H1 (cell line): ENCODE results near the gene CFAP54. TPM values are rescaled to one million over a fixed set of nuclear protein-coding genes. Genes with fewer than 3 reads are reported as not detected.

Experiments used
- CTCF ChIA-PET: fragments of 300-600 bp; sonication (Branson Sonifier 250); formaldehyde crosslinking; loops from one replicate; lab custom pipeline; 2021; ENCODE audit not compliant: partially characterized antibody; lab: Charles Lee
- POLR2A ChIA-PET: fragments of 300-600 bp; sonication (Branson Sonifier 250); formaldehyde crosslinking; loops from one replicate; lab custom pipeline; 2021; ENCODE audit warnings: inconsistent platforms; ENCODE audit not compliant: partially characterized antibody; lab: Charles Lee
- DNase-seq, 2 experiments: peaks; one replicate each; pipeline versions ENCODE4 v3.0.0 to v3.0.0-alpha.2; 2010 to 2022; ENCODE audit warnings: low spot score in 2 of 2, low read depth in 1 of 2, mixed read lengths in 1 of 2
- FAIRE-seq: peaks from 2 replicates; lab custom pipeline; 2011; peaks lifted over from hg19 to GRCh38; lab: Jason Lieb, UNC
- H2AFZ ChIP-seq: 2 replicates; pipeline ENCODE4 v1.8.1; 2012; ENCODE audit warnings: low read length, inconsistent platforms
- H2AK5ac ChIP-seq: 2 replicates; pipeline ENCODE4 v1.6.1; 2013; ENCODE audit warnings: low read depth, low read length
- H2BK120ac ChIP-seq: replicated peaks from 2 replicates; pipeline ENCODE3; 2013; ENCODE audit warnings: low read depth, low read length, inconsistent platforms
- H2BK12ac ChIP-seq: 2 replicates; pipeline ENCODE4 v1.6.1; 2013; ENCODE audit warnings: low read depth, low read length
- H2BK15ac ChIP-seq: 2 replicates; pipeline ENCODE4 v1.6.1; 2013; ENCODE audit warnings: low read length
- H2BK20ac ChIP-seq: 2 replicates; pipeline ENCODE4 v1.6.1; 2013; ENCODE audit warnings: low read length
- H2BK5ac ChIP-seq: 2 replicates; pipeline ENCODE4 v1.6.1; 2013; ENCODE audit warnings: low read depth, low read length
- H3K14ac ChIP-seq: 2 replicates; pipeline ENCODE4 v1.6.1; 2013; ENCODE audit warnings: inconsistent platforms; ENCODE audit not compliant: insufficient read length
- H3K18ac ChIP-seq: 2 replicates; pipeline ENCODE4 v1.6.1; 2013; ENCODE audit warnings: low read length; ENCODE audit errors: extremely low read depth
- H3K23ac ChIP-seq: 2 replicates; pipeline ENCODE4 v1.6.1; 2013; ENCODE audit warnings: inconsistent platforms; ENCODE audit not compliant: insufficient read length
- H3K23me2 ChIP-seq: 2 replicates; pipeline ENCODE4 v1.6.1; 2013; ENCODE audit warnings: low read depth, low read length
- H3K27ac ChIP-seq: 2 replicates; pipeline ENCODE4 v1.6.1; 2011; ENCODE audit warnings: low read depth, low read length, inconsistent platforms
- H3K27me3 ChIP-seq, 4 experiments: replicated peaks in 1 of 4; 1 replicate in 1 of 4; 2 replicates in 3 of 4; pipeline versions ENCODE4 v1.6.1 to v1.8.1; 2011 to 2013; ENCODE audit warnings: low read length in 3 of 4, mild to moderate bottlenecking in 3 of 4, inconsistent platforms in 2 of 4, mixed read lengths in 2 of 4, moderate library complexity in 1 of 4; ENCODE audit not compliant: control insufficient read depth in 3 of 4, insufficient read depth in 3 of 4; ENCODE audit errors: extremely low read depth in 1 of 4
- H3K36me3 ChIP-seq, 4 experiments: 2 replicates each; pipeline versions ENCODE4 v1.6.1 to v1.8.1; 2011 to 2013; ENCODE audit warnings: mild to moderate bottlenecking in 4 of 4, low read length in 3 of 4, moderate library complexity in 2 of 4, control low read depth in 1 of 4, inconsistent platforms in 1 of 4; ENCODE audit not compliant: insufficient read depth in 4 of 4, control insufficient read depth in 2 of 4
- H3K4ac ChIP-seq: replicated peaks from 2 replicates; pipeline ENCODE3; 2013; ENCODE audit warnings: low read length, low read depth, mixed read lengths, inconsistent platforms; ENCODE audit not compliant: insufficient read length
- H3K4me1 ChIP-seq, 4 experiments: replicated peaks in 1 of 4; 1 replicate in 1 of 4; 2 replicates in 3 of 4; pipeline versions ENCODE4 v1.6.1 to v1.8.1; 2011 to 2013; ENCODE audit warnings: low read length in 3 of 4, inconsistent platforms in 2 of 4, mixed read lengths in 1 of 4; ENCODE audit not compliant: insufficient read depth in 4 of 4, control insufficient read depth in 3 of 4
- H3K4me2 ChIP-seq, 2 experiments: 2 replicates each; pipeline versions ENCODE4 v1.6.1 to v1.8.1; 2011 to 2013; ENCODE audit warnings: low read depth in 2 of 2, low read length in 2 of 2, control low read depth in 1 of 2, inconsistent platforms in 1 of 2, mild to moderate bottlenecking in 1 of 2; ENCODE audit not compliant: insufficient read depth in 1 of 2
- H3K4me3 ChIP-seq, 4 experiments: fragments of 200-600, 300-600 bp in 1 of 4; sonication (generic), shearing (Covaris generic), sonication (Bioruptor Twin) in 1 of 4; 2 replicates each; pipeline versions ENCODE4 v1.5.1 to v1.8.1; 2011 to 2016; ENCODE audit warnings: low read length in 4 of 4, low read depth in 3 of 4, control low read depth in 2 of 4, inconsistent platforms in 2 of 4, mild to moderate bottlenecking in 2 of 4, mixed read lengths in 1 of 4, moderate library complexity in 1 of 4; ENCODE audit not compliant: insufficient read depth in 2 of 4; ENCODE audit errors: extremely low read depth in 1 of 4
- H3K56ac ChIP-seq: replicated peaks from 2 replicates; pipeline ENCODE3; 2013; ENCODE audit warnings: low read depth, mild to moderate bottlenecking, mixed read lengths, low read length, inconsistent platforms; ENCODE audit not compliant: insufficient read length
- H3K79me1 ChIP-seq: 2 replicates; pipeline ENCODE4 v1.6.1; 2013; ENCODE audit warnings: low read depth, low read length, control low read depth
- H3K79me2 ChIP-seq, 2 experiments: 2 replicates each; pipeline versions ENCODE4 v1.6.1 to v1.8.1; 2012 to 2013; ENCODE audit warnings: low read length in 2 of 2, mild to moderate bottlenecking in 2 of 2, inconsistent platforms in 1 of 2; ENCODE audit not compliant: insufficient read depth in 2 of 2, control insufficient read depth in 1 of 2
- H3K9ac ChIP-seq, 4 experiments: replicated peaks in 1 of 4; 1 replicate in 1 of 4; 2 replicates in 3 of 4; pipeline versions ENCODE4 v1.6.1 to v1.8.1; 2011 to 2013; ENCODE audit warnings: low read depth in 3 of 4, low read length in 3 of 4, control low read depth in 2 of 4, mild to moderate bottlenecking in 2 of 4, moderate library complexity in 2 of 4, inconsistent platforms in 1 of 4; ENCODE audit errors: extremely low read depth in 1 of 4
- H3K9me3 ChIP-seq, 2 experiments: 2 replicates each; pipeline versions ENCODE4 v1.6.1 to v1.8.1; 2012 to 2013; ENCODE audit warnings: mild to moderate bottlenecking in 2 of 2, moderate library complexity in 2 of 2, control low read depth in 1 of 2, inconsistent platforms in 1 of 2, low read depth in 1 of 2, low read length in 1 of 2, mixed read lengths in 1 of 2; ENCODE audit not compliant: insufficient read depth in 2 of 2
- H4K20me1 ChIP-seq, 2 experiments: replicated peaks in 1 of 2; 2 replicates each; pipeline versions ENCODE3 to v1.8.1; 2011 to 2013; ENCODE audit warnings: inconsistent platforms in 2 of 2, low read length in 2 of 2, mild to moderate bottlenecking in 1 of 2; ENCODE audit not compliant: insufficient read depth in 2 of 2, control insufficient read depth in 1 of 2
- H4K5ac ChIP-seq: 2 replicates; pipeline ENCODE4 v1.6.1; 2013; ENCODE audit warnings: low read length, low read depth, mixed read lengths, inconsistent platforms; ENCODE audit not compliant: insufficient read length
- H4K8ac ChIP-seq: 2 replicates; pipeline ENCODE4 v1.8.0; 2013; ENCODE audit warnings: mild to moderate bottlenecking, moderate library complexity, low read length, inconsistent platforms; ENCODE audit not compliant: insufficient read depth; ENCODE audit errors: extremely low read depth
- H4K91ac ChIP-seq: replicated peaks from 2 replicates; pipeline ENCODE3; 2013; ENCODE audit warnings: low read length, mixed read lengths, inconsistent platforms; ENCODE audit not compliant: insufficient read length
- BCL11A ChIP-seq, 2 experiments: IDR thresholded peaks; one replicate each; pipeline ENCODE4 v1.6.1; 2011; ENCODE audit warnings: low read depth in 2 of 2, low read length in 2 of 2, mild to moderate bottlenecking in 2 of 2
- EGR1 ChIP-seq: IDR thresholded peaks from 2 replicates; pipeline ENCODE4 v1.6.1; 2011; ENCODE audit warnings: low read depth, low read length, borderline replicate concordance
- JUND ChIP-seq: IDR thresholded peaks from 2 replicates; pipeline ENCODE4 v1.6.1; 2011; ENCODE audit warnings: mild to moderate bottlenecking, improper control_type of control experiment, low read length
- MAFK ChIP-seq: IDR thresholded peaks from 2 replicates; pipeline ENCODE4 v1.6.1; 2012; ENCODE audit warnings: low read depth, mild to moderate bottlenecking, improper control_type of control experiment, low read length
- NANOG ChIP-seq: IDR thresholded peaks from 2 replicates; pipeline ENCODE4 v1.6.1; 2011; ENCODE audit warnings: low read length, low read depth, mild to moderate bottlenecking, inconsistent platforms; ENCODE audit not compliant: insufficient read depth, poor library complexity, severe bottlenecking
- NRF1 ChIP-seq: IDR thresholded peaks from 2 replicates; pipeline ENCODE4 v1.6.1; 2011; ENCODE audit warnings: mild to moderate bottlenecking, low read depth, low read length, improper control_type of control experiment
- RNF2 ChIP-seq: fragments of 200-900, 300-1000 bp; sonication (generic); IDR thresholded peaks from 2 replicates; pipeline ENCODE4 v1.7.1; 2016; ENCODE audit warnings: borderline replicate concordance, low read depth, mild to moderate bottlenecking, antibody characterized with exemption, low read length; ENCODE audit not compliant: poor library complexity, severe bottlenecking; ENCODE audit errors: missing control alignments
- SP2 ChIP-seq: IDR thresholded peaks from 2 replicates; pipeline ENCODE4 v1.6.1; 2012; ENCODE audit warnings: mild to moderate bottlenecking, low read length, inconsistent platforms
- WGBS, 2 experiments: shearing (Covaris generic) in 1 of 2; methylation state at CpG; one replicate each; pipeline versions ENCODE4 v1.1.6 to v1.1.7; 2013 to 2015; ENCODE audit warnings: low lambda C conversion rate in 2 of 2, mixed read lengths in 2 of 2, inconsistent platforms in 1 of 2, low coverage in 1 of 2, missing lambda C conversion rate in 1 of 2; ENCODE audit not compliant: insufficient replicate concordance in 2 of 2, insufficient coverage in 1 of 2, insufficient read length in 1 of 2; ENCODE audit errors: extremely low coverage in 1 of 2, missing lambda C conversion rate in 1 of 2; 5-methylcytosine and 5-hydroxymethylcytosine counted together
- polyA plus RNA-seq, 7 experiments: library from polyadenylated mRNA; depleted of rRNA in 3 of 7; stranded (reverse) in 5 of 7; unstranded in 2 of 7; fragments of >200 nt in 5 of 7; fragments of 200-250 nt in 2 of 7; gene quantifications; 1 replicate in 5 of 7; 2 replicates in 1 of 7; 4 replicates in 1 of 7; pipeline versions ENCODE4 v1.2.1 to v1.2.3, GENCODE V29; 2011 to 2013; ENCODE audit warnings: missing spikeins in 2 of 7, mixed read lengths in 2 of 7
- total RNA-seq: library from RNA; stranded (reverse); fragmentation: NEBNext Ultra II Directional; extraction: Animal tissue kit (Norgen Biotek cat#: 25700); gene quantifications from 2 replicates; pipeline ENCODE4 v1.2.1, GENCODE V29; 2021
- TF ChIP-seq, protein P1 (sequence below), 3 experiments: IDR thresholded peaks; 1 replicate in 2 of 3; 2 replicates in 1 of 3; pipeline versions ENCODE4 v1.5.1 to v1.6.1; 2011; ENCODE audit warnings: low read length in 3 of 3, mild to moderate bottlenecking in 3 of 3, inconsistent platforms in 2 of 3, low read depth in 1 of 3, moderate library complexity in 1 of 3; ENCODE audit not compliant: insufficient read depth in 1 of 3; ENCODE audit errors: control extremely low read depth in 1 of 3
- TF ChIP-seq, protein P2 (sequence below): IDR thresholded peaks from 2 replicates; pipeline ENCODE4 v1.6.1; 2012; ENCODE audit warnings: inconsistent platforms

Gene CFAP54
- total and polyA plus RNA-seq, 2 of the 8 experiments (the other 6 are each of a cell fraction or from before 2014, with no cell fraction given): 0.17 to 0.33 TPM

DNA sequence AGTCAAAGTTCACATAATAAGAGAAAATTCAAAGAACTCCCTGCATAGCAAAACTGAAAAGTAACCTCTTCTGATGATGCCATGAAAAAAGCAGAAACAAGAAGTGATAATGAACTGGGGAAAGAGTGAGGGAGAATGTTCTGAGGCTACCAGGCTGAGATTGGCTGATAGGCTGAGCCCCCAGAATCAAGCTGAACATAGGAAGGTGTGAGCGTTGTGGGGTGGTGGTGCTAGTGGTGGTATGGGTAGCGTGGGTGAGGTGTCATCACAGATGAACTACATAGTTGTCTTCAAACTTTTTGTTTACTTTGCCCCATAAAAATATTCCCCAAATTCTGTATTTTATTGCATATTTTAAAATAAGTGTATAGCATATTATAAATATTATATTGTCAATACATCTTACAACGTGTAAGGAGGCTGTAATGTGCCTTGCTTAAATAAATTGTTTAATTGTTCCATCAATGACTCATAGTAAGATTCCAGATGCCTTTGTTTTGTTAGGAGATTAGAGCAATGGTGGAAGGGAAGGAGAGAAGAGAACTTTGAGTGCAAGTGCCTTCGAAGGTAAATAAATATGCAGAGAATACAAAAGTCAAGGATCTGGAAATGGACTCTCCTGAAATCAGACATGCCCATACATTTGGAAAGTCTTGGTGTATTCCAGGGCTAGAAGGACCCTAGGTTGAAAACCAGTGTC lies 15.8 kb upstream of the CFAP54 start:
- no peaks in the 10 kb centered on the region for H4K20me1 ChIP-seq
- no peak overlapping the region for H4K91ac ChIP-seq
- H2AFZ ChIP-seq: no peak overlapping the region
- H3K79me1 ChIP-seq: no peaks in the 10 kb centered on the region
- H3K9me3 ChIP-seq: no peaks in the 10 kb centered on the region
- no peaks in the 10 kb centered on the region for H3K36me3 ChIP-seq
- DNase-seq (no peak), FAIRE-seq (no peak)
- no peak overlapping the region for H4K5ac ChIP-seq
- no peak overlapping the region for H3K23ac ChIP-seq
- no peak overlapping the region for H2BK120ac ChIP-seq
- H2BK15ac ChIP-seq: no peak overlapping the region
- no peak overlapping the region for H3K4ac ChIP-seq
- no peak overlapping the region for H3K14ac ChIP-seq
- H2BK20ac ChIP-seq: no peak overlapping the region
- POLR2A ChIA-PET: no interaction called here
- no peak overlapping the region for H3K4me2 ChIP-seq
- H3K56ac ChIP-seq: no peak overlapping the region
- H3K79me2 ChIP-seq: no peaks in the 10 kb centered on the region
- no peak overlapping the region for H4K8ac ChIP-seq
- no peak overlapping the region for H3K4me3 ChIP-seq
- no peak overlapping the region for H2BK12ac ChIP-seq
- no peaks in the 10 kb centered on the region for H3K27me3 ChIP-seq
- whole genome bisulfite sequencing, 2 experiments: 92% methylated on average over 4 of the region's 4 CpGs; no CpG with 5 or more reads in 1 of the 2 experiments
- no peaks in the 10 kb centered on the region for H3K23me2 ChIP-seq
- no peak overlapping the region for H3K9ac ChIP-seq
- no peak overlapping the region for H2BK5ac ChIP-seq
- H3K4me1 ChIP-seq: no peaks in the 10 kb centered on the region
- H2AK5ac ChIP-seq: no peak overlapping the region
- CTCF ChIA-PET: no interaction called here
- no peak overlapping the region for H3K18ac ChIP-seq
- H3K27ac ChIP-seq: no peak overlapping the region
- no peak for TF ChIP-seq NANOG
- TF ChIP-seq, protein P1, sequence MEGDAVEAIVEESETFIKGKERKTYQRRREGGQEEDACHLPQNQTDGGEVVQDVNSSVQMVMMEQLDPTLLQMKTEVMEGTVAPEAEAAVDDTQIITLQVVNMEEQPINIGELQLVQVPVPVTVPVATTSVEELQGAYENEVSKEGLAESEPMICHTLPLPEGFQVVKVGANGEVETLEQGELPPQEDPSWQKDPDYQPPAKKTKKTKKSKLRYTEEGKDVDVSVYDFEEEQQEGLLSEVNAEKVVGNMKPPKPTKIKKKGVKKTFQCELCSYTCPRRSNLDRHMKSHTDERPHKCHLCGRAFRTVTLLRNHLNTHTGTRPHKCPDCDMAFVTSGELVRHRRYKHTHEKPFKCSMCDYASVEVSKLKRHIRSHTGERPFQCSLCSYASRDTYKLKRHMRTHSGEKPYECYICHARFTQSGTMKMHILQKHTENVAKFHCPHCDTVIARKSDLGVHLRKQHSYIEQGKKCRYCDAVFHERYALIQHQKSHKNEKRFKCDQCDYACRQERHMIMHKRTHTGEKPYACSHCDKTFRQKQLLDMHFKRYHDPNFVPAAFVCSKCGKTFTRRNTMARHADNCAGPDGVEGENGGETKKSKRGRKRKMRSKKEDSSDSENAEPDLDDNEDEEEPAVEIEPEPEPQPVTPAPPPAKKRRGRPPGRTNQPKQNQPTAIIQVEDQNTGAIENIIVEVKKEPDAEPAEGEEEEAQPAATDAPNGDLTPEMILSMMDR (IDR thresholded peaks at IDR 0.05; ENCODE audit: control extremely low read depth in 1 of 3, insufficient read depth in 1 of 3, low read depth in 1 of 3, low read length in 3 of 3): no peak
- TF ChIP-seq, protein P2, sequence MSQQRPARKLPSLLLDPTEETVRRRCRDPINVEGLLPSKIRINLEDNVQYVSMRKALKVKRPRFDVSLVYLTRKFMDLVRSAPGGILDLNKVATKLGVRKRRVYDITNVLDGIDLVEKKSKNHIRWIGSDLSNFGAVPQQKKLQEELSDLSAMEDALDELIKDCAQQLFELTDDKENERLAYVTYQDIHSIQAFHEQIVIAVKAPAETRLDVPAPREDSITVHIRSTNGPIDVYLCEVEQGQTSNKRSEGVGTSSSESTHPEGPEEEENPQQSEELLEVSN: no peak
- TF ChIP-seq SP2: no peak
- no peak for TF ChIP-seq RNF2
- TF ChIP-seq MAFK: no peak
- TF ChIP-seq NRF1: no peak
- TF ChIP-seq BCL11A (IDR thresholded peaks at IDR 0.05; ENCODE audit: low read depth in 2 of 2, low read length in 2 of 2): no peak
- no peak for TF ChIP-seq EGR1
- TF ChIP-seq JUND: no peak
